HG03103 (cell line): ENCODE results near the gene CTNNBL1.

ENCODE experiments used
- ATAC-seq: cut with Tn5 transposase; IDR thresholded peaks from one replicate; pipeline ENCODE4 v1.9.1; 2021; ENCODE audit warnings: low read depth; ENCODE audit not compliant: unreplicated experiment

CTNNBL1 gene

DNA sequence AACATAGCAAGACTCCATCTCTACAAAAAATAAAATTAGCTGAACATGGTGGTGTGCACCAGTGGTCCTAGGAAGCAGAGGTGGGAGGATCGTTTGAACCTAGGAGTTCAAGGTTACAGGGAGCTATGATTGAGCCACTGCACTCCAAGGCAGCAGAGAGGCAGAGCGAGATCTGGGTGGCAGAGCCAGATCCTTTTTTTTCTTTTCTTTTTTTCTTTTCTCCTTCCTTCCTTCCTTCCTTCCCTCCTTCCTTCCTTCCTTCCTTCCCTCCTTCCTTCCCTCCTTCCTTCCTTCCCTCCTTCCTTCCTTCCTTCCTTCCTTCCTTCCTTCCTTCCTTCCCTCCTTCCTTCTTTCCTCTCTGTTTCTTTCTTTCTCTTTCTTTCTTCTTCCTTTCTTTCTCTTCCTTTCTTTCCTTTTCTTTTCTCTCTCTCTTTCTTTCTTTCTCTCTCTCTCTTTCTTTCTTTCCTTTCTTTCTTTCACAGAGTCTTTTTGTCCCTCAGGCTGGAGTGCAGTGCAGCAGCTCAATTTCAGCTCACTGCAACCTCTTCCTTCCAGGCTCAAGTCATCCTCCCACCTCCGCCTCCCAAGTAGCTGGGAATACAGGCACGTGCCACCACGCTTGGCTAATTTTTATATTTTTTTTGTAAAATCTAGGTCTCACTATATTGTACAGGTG is 199.9 kb downstream of the CTNNBL1 start:
- no peak for ATAC-seq

GRCh38 chr20:37894454-37894853 is 200.6 kb downstream of the CTNNBL1 start:
- no peak for ATAC-seq

DNA sequence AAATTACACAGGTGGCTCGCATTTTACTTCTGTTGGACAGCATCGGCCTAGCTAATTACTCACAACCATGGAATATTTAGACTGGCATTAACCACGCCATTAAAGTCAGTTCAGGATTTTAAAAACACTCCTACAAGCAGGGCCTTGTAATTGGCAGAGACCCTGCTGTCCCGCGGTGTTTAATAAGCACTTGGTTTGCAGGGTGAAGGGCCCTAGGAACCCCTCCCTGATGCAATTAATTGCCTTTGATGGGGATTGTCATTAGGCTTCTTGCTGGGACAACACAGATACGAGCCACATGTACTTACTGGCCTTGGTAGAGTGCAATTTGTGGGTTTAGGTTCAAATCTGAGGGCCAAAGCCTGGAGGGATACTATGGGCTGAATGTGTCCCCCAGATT is 201.3 kb downstream of the CTNNBL1 start:
- ATAC-seq = no peak

- no peak for ATAC-seq
Measured at GRCh38 chr20:37896932-37897548, 203.2 kb downstream of the CTNNBL1 start.

- ATAC-seq = no peak
Measured at GRCh38 chr20:37898233-37899104, 204.6 kb downstream of the CTNNBL1 start.

DNA sequence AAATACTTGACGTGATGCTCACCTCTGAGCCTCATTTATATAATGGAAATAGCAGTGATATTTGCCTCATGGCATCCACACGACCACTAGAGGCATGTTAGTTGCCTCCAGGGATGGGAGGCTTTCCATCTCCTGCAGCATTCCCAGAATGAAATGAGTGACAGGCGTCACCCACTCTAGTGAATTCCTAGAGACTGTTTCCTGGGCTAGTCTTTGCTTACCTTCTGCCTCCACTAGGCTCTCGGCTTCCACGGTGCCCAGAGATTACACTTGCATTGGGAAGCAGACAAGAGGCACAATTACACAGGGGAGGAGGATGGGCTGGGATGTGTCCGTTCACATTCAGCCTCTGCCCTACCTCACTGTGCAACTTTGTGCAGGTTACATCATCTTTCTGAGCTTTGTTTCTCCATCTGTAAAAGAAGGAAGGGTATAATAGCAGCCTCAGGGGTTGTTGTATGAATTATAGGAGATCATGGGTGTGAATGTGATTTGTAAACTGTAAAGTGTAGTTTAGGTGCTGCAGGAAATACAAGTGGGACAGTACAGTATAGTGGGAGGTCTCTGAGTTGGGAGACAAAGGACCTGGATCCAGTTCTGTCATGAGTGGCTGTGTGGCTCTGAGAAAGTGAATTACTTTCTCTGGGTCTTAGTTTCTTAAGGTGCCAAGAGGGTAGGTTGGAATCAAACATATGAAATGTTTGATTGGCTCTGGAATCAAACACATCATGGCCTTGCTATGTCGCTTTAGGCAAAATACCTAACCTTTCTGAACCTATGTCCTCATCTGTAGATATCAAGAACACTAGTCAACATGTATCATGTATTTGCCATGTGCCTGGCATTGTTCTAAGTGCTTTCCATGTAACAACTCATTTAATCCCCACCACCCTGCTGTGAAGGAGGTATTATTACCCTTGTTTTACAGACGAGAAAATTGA is 205.5 kb downstream of the CTNNBL1 start:
- ATAC-seq = no peak

DNA sequence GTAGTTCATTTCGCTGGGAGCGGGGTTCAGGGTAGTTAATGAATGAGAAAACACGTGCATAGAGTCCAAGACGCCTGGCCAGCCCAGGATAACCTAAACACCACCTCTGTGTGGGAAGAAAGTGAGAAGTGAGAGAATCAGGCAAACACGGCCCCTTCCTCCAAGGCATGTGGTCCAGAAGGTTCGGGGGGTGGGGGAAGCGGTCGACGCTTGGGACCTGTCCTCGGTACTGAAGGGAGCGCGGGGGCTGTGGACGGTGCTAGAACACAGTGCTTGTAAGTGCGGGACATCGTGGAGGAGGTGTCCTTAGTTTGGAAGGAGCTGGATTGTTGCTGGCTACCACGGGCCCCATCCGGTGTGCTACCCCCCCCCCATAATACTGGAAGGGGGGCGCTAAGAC is 207.4 kb downstream of the CTNNBL1 start:
- ATAC-seq = no peak

- ATAC-seq = no peak
Measured at GRCh38 chr20:37901654-37902503, 208.0 kb downstream of the CTNNBL1 start.

DNA sequence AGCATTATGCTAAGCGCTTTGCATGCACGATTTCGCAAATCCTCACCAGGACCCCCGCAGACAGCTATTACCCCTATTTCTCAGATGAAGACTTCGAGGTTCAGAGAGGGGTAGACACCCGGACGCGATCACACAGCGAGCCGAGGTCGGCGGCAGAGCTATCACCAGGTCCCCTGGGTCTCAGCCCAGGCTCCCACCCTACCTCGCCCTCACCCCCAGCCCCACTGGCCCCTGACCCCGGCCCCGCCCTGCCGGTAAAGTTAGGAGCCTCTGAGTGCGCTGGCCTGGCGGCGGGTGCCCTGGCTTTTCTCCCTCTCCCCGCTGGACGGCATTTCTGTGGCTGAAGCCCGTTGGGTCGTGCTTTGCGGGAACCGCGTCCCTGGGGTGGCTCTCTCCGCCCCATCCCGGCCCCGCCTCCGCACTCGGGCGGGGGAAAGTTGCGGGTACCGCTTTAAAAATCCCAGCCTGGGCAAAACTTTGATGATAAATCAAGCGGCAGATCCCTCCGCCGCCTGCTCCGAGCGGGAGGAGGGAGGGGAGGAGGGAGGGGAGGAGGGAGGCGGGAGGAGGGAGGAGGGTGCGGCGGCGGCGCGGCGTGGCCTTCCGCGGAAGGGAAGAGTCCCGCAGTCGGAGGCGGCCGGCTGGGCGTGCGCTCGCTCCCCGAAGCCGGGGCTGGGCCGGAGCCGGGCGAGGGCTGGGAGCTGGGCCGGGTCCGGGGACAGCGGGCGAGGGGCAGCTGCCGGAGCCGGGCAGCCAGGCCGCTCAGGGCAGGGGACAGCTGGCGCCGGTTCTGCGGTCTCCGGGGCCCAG is 208.9 kb downstream of the CTNNBL1 start, which contains the start of gene VSTM2L:
Gene VSTM2L, plus strand, starts transcription at position 624 of the 810 bp plus-strand sequence. CDS start 224 bp downstream, outside the sequence.
- ATAC-seq = no peak

DNA sequence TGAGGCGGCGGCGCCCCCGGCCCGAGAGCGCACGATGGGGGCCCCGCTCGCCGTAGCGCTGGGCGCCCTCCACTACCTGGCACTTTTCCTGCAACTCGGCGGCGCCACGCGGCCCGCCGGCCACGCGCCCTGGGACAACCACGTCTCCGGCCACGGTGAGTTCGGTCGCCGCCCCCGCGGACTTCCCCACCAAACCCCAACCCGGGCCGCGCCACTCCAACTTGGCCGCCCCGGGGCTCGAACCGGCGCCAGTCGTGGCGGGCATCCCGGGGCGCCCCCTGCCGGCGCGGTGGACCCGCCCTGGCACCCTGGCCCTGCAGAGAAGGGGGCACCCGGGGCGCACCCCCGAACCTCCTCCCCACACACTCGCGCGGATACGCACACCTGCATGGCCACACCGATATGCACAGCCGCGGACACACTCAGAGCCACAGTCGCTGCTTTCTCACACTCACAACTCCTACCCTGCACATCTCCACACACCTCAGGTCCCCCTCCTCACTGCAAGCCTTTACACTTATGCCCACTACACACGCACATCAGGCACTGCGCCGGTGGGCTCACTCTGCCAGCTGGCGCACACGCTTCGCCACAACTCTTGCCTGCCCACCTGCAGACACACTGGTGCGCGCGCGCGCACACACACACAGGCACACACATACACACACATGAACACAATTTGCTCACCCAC is 209.6 kb downstream of the CTNNBL1 start:
- ATAC-seq = no peak

DNA sequence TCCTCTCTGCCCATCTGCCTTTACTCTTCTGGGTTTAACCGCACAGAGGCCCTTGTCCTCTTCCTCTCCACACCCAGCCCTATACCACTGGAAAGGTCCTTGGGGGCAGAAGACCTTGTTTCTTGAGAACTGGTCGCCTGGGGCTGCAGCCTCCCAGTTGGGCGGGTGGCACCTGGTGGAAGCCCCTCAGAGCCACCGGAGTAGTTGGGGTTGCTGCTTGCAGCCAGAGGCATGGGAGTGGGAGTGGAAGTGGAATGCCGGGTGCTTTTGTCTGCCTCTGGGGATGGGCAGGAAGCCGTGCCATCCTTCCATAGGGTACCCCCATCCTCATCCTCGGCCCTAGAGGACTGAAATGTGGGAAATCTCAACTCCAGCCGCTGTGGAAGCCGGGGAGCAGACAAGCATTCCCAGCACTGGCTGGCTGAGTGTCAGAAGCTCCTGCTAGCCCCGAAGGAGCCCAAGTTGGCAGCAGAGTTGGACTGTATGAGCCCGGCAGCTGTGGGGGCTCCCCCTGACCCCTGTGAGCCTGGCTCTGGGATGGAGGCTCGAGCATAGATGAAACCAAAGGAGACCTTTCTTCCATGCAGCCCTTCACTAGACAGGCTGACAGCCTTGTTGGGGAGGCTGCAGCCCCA is 210.3 kb downstream of the CTNNBL1 start:
- ATAC-seq = no peak

- ATAC-seq = no peak
Measured at GRCh38 chr20:37904845-37905373, 211.1 kb downstream of the CTNNBL1 start.

DNA sequence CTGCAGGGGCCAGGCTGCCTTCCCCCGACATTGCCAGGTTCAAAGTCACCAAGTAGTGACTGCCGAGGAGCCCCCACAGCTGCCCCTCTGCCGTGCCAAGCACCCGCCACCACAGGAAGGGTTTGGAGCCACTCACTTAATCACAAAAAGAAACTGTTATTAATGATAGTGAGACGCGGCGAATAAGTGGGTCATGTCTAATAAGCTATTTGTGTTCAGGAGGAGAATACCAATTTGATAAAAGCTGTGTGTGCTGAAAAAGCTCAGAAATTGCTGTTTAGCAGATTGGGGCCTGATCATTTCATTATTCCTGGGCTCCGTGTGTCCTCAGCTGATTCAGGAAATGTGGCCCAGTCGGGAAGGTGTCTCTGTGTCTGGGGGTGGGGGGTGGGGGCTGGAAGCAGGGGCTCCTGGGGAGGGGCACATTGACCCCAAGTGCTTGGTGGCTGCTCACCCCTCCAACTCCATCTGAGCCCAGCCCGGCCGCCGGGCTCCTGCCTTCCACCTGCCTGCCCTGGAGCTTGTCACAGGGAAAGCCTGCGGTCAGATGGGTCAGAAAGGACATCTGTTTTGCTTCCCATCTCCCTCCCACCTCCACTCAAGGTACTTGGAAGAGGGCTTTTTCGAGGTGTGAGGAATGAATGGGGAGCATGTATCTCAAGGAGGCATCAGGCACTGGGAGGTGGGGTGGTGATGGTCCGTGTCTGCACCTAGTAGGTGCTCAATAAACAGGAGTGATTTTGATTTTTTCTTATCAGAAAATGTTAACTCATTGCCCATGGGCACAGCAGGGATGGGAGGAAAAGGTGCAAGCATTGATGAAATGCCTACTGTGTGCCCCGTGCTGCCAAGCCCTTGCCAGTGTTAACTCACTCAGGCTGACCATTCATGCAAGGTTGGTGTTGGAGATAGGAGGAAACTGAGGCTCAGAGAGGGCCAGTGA is 212.1 kb downstream of the CTNNBL1 start:
- ATAC-seq = no peak

DNA sequence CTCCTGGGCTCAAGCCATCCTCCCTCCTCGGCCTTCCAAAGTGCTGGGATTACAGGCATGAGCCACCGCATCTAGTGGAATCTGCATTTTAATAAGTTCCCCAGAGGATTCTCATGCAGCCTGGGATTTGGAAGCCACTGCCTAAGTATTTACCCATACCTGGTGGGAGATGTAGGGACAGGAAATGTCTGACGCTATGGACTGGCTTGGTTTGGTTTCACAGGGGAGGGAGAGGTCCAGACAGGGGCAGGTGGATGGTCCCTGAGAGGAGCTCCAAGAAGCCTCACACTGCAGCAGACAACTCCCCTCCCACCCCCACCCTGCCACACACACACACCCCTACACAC is 213.5 kb downstream of the CTNNBL1 start:
- ATAC-seq = no peak

GRCh38 chr20:37907677-37908401 is 214.0 kb downstream of the CTNNBL1 start:
- ATAC-seq = no peak

GRCh38 chr20:37911261-37911660 is 217.4 kb downstream of the CTNNBL1 start:
- ATAC-seq = no peak
